T-helper 2 cell treated with Interferon-gamma antibody and Interleukin-4, amounts not matched to agents 100 ng/mL and 5 ng/mL, for 36 hours (primary cell): ENCODE data around the gene ME1. TPM values are rescaled to one million over a fixed set of nuclear protein-coding genes. Genes with fewer than 3 reads are reported as not detected.
"Not testable (repeated sequence)": the region's sequence is repeated elsewhere in the genome, so short reads cannot be mapped to it uniquely, and the experiment has no call there.

ENCODE experiments used
- intact Hi-C: fragments of 100-400 bp; cut with micrococcal nuclease; formaldehyde crosslinking; loops from one replicate; pipeline ENCODE4 v1.15.1; 2023
- total RNA-seq: library from RNA; stranded (reverse); gene quantifications from 2 replicates; pipeline ENCODE4 v1.2.3, GENCODE V29; 2022

The ME1 gene
- total RNA-seq, 1 donor from 2014 or later, result not detected

DNA sequence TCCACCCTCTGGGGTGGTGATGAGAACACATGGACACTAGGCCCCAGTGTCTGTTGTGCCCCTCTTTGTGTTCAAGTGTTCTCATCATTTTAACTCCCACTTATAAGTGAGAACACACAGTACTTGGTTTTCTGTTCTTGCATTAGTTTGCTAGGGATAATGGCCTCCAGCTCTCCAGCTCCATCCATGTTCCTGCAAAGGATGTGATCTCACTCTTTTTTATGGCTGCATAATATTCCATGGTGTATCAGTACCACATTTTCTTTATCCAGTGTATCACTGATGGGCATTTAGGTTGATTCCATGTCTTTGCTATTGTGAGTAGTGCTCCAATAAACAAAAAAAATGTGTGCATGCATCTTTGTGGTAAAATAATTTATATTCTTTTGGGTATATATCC is 170.3 kb downstream of the ME1 start:
- intact Hi-C loops, result no loop called here

DNA sequence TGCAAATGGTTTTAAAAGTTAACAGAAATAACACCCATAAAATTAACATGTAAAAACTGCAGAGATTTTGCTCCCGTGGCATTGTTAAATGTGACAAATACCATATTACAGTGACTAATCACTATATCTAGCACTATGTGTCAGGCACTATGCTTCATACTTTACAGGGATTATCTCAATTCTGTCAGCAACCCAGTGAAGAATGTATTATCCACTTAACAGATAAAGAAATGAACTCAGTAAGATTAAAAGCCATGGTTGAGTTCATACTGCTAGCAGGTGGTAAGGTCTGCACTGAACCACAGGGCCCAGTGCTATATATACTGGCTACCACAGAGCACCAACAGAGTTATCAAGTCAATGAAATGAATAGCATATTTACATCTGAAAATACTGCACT is 172.3 kb downstream of the ME1 start:
- intact Hi-C loops, result no loop called here

DNA sequence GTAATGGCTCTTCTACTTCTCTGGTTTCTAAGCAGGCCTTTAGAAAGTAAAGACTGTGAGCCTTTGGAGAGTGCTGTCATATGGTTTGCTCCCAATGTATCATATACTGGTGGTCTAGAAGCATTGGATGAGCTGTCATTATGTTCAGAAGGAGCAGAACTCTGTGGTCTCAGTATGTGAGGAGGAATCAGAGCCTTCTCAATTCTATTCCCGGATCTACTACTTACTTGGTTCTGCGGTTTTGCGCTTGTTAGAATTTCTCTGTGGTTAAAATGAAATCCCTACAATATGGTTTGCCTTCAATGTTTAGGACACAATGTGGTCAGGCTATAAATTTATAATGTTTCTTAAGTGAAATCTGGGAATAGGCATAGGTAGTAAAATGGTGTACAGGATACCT is 173.1 kb downstream of the ME1 start:
- intact Hi-C loops, result no loop called here

DNA sequence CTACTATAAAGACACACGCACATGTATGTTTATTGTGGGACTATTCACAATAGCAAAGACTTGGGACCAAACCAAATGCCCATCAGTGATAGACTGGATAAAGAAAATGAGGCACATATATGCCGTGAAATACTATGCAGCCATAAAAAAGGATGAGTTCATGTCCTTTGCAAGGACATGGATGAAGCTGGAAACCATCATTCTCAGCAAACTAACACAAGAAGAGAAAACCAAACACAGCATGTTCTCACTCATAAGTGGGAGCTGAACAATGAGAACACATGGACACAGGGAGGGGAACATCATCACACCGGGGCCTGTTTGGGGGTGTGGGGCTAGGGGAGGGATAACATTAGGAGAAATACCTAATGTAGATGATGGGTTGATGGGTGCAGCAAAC is 174.1 kb downstream of the ME1 start:
- intact Hi-C loops, result not testable (repeated sequence)

DNA sequence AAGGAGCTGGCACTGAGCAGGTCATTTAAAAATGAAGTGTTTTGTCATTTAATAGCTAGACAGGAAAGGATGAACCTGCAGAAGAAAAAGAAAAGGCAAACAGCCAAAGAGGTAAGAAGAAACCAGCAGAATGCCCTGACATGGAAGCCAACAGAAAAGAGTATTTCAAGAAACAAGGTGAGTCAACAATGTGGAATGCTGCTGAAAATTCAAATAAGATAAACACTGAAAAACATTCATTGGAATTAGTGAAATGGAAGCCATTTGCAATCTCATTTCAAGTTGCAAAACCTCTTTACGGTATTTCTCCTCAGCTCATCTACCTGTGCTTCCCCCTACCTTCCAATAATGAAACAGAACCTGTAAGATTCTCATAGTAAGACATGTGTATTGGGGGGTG is 178.1 kb downstream of the ME1 start:
- intact Hi-C loops, result no loop called here

DNA sequence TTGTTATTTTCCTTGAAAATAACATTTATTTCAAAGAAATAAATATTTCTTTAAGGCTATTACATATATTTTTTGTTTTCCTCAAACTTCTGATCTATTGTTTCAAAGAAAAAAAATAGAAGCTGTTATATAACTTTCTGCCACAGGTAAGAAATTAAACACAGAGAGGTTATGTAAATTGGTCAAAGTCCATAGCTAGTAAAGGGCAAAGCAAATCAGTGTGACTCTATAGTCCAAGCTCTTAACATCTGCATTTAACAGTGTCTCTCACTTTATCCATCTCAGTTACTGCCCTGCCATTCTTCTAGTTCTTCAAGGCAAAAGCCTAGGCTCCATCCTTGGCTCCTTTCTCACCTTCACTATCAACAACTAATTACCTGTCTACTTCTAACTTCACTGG is 180.6 kb downstream of the ME1 start:
- intact Hi-C loops, result no loop called here

DNA sequence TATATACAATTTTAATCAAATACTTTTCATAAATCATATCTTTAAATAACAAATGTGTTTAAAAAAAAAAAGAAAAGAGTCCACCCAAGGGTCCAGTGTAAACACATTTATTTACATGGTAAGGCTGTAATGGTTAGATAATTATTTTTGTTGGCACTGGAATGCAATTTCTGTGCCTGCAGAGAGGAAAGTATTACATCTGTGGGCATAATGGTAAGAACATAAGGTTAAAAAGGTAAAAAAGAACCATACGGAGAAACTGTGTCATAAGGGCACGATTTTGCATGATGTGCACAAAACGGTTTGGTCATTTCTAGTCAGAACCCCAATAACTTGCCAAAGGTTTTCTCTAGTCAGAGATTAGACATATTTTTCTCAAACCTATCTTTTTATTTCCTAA is 183.4 kb downstream of the ME1 start:
- intact Hi-C loops, result no loop called here

DNA sequence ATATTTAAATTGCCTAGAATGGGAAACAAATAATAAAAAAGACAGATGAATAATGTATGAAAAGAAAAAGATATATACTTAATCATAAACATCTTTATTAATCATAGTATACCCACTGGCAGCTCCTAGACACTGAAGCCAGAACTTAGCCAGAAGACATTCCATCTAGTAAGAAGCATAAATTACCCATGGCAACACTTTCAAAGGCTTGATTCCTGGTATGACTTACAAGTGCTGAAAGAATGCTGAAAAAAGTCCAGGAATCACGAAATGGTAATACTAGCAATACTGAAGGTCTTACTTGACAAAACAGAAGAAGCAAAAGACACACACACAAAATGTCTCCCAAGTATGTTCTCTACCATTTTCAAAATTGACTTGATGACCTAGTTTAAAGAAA is 199.7 kb downstream of the ME1 start:
- intact Hi-C loops, result no loop called here

DNA sequence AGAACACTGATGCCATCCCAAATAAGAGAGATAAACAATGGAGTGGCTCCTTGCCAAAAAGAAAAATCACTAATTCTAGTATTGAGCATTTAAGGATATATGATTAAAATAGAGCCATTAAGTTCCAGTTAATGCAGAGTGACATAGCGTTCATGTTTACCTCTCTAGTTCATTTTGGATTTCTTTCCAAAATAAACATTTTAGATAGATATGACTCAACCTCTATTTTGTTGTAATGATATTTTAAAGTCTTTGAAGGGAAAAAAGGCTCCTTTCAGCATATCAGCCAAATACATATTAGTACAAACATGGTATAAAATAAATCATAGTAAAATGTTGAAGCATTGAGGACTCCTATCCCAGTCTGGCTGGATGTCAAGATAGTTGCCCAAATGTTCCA is 204.3 kb downstream of the ME1 start:
- intact Hi-C loops, result no loop called here

DNA sequence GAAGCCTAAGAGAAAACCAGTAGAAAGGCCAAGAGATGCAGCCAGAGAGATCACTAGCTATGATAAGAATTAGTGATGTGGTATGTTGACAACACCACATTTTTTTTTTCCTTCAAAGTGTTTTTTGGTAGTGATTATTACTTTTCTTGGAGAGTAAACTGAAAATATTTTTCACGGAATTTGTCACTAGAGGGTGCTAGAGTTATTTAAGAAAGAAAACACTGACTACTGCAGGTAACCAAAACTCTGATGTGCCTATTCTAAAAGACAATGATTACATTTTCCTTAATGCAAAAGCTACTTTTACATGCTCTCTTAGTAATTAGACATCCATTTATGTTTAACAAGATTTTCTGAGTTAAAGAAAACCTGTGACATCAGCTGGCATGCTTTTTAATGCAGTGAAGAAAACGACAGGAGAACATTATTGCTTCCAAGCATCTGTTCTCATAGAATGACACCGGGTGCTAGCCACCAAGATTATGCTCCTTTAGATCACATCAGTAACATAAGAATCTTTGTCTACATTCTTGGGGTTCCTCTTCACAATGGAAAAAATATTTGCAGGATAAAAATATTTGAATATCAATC is 208.9 kb downstream of the ME1 start:
- intact Hi-C loops, result loop anchor here (1.0 kb wide), 2 partner anchors 293 to 314 kb away; no protein-coding TSS in a partner anchor

DNA sequence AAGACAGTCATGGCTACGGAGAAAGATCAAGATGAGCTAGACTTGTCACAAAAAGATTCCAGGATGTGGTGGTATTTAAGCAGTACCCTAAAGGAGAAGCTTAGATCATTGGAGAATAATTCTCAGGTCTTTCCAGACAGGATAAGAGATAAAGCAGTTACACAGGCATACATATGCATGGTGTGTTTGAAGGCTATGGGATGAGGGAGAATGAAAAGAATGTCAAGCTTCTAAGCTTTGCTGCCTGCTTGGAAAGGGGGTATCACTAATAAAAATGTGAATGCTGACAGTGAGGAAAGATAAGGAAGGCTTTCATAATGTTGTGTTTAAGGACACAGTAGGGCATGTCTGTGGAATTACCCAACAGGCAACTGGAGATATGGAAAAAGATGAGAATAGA is 209.6 kb downstream of the ME1 start:
- intact Hi-C loops, result no loop called here

DNA sequence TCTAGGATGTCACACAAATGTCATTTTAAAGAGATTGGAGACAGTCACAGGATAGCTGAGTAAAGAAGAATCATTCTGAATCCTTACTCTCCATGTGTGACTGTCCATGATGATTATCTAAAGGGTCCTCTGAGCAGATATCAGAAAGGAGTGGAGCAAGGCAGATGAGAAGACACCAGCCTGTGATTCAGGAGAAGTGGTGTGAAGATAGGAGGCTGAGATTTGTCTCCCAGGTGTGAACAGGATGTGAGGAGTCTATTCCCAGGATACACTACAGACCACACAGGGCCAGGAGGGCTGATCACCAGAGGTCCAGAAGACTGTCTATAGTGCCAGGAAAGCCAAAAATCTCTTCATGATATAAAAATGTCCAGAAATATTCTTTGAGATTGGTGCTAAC is 210.7 kb downstream of the ME1 start:
- intact Hi-C loops, result no loop called here

DNA sequence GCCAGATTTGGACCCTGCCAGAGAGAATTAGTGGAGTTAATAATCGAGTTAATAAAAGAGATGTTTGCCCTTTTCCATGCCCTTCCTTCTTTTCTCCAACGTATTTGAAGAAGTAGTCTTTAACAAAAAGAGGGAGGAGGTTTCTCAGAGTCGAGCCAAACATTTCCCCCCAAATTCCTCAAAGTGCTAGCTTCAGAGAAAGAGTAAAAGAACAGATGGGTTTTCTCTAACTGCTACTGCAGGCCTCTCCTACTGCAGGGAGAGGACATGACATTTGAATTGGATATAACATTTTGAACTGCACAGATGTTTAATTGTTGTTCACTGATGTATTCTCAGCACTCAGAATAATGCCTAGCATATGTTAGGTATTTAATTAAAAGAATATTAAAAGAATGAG is 212.2 kb downstream of the ME1 start:
- intact Hi-C loops, result loop anchor here (5.0 kb wide), 1 partner anchor 946 kb away; no protein-coding TSS in a partner anchor

DNA sequence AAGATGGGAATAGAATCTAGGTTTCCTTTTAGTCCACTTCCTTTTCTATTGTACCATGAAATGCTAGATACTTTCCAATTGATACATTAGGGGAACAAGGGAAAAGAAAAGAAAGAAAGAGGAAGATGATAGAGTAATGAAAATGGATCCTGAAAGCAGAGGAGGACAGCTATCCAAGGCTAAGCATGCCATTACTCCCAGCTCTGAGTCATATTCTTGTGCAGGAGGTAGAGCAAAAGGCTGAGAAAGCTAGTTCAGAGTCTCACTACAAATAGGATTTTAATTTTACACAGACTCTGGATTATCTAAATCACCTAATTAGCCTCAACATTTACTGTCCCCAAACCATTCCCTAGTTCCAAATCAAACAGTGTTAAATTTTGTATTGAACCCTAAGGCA is 214.0 kb downstream of the ME1 start:
- intact Hi-C loops, result loop anchor here (5.0 kb wide), 1 partner anchor 945 kb away; no protein-coding TSS in a partner anchor

DNA sequence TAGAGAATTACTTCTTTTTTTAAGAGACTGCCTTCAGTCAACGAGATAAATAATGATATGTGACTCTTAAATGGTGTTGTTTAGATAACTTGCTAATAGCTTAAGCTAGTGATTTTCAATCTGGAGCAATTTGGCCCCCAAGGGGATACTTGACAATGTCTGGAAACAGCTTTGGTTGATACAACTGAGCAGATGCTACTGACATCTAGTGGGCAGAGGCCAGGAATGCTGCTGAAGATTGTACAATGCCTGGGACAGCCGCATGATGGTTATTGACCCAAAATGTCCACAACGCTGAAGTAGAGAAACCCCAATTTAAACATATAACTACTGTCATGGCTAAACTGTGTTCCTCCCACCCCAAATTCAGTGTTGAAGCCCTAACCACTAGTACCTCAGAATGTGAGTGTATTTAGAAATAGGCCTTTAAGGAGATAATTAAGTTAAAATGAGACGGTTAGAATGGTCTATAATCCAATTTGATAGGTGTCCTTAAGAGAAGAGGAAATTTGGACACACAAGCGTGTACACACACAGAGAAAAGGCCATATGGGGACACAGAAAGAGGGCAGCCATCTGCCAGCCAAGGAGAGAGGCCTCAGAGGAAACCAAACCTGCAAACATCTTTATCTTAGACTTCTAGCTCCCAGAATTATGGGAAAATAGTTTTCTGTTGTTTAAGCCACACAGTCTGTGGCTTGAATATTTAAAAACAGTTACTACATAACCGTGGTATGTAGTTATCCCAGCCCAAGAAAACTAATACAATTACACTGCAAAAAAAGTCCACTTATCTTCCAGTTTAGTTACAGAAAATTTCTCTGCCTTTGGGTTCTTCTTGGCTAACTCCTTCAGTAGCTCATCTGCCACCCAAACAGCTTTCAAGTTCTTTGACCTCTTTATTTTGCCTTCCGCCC is 215.5 kb downstream of the ME1 start:
- intact Hi-C loops, result loop anchor here (1.0 to 5.0 kb wide), 3 partner anchors 22 to 943 kb away; partner anchors contain the start of genes DOP1A, PGM3 and RWDD2A

DNA sequence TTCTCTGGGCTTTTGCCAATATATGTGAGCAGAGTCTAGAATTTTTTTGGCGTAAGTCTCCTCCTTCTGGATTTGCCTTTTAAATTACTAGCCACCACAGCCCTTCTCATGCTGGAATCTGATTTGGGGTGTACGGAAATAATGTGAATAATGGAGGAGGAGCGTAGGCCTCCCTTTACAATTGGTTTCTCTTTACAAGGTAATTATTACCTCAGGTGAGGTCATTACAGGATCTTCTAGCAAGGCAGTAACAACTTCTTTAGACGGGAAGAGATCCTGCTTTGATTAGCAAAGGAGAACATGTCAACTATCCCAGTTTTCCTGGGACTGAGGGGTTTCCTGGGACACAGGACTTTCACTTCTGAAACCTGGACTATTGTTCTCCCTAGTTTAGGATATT is 228.8 kb downstream of the ME1 start:
- intact Hi-C loops, result no loop called here

DNA sequence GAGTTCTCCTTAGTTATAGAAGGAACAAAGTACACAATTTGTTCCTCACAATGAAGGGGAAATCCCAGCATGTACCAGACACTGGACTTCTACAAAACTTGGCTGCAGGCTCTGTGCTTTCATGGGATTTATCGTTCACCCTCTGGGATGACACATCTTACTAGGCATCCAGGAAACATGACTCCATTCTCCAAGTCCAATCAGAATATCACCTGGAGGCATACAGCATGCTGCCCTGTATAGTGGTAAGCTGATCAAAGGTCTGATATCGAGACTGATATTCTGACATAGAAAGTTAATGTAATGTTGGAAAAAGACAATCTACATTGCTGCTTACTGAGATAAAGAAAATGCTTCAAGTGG is 231.0 kb downstream of the ME1 start:
- intact Hi-C loops, result loop anchor here (10.0 kb wide), 1 partner anchor 655 kb away; the partner anchor contains the start of genes CYB5R4 and RIPPLY2

DNA sequence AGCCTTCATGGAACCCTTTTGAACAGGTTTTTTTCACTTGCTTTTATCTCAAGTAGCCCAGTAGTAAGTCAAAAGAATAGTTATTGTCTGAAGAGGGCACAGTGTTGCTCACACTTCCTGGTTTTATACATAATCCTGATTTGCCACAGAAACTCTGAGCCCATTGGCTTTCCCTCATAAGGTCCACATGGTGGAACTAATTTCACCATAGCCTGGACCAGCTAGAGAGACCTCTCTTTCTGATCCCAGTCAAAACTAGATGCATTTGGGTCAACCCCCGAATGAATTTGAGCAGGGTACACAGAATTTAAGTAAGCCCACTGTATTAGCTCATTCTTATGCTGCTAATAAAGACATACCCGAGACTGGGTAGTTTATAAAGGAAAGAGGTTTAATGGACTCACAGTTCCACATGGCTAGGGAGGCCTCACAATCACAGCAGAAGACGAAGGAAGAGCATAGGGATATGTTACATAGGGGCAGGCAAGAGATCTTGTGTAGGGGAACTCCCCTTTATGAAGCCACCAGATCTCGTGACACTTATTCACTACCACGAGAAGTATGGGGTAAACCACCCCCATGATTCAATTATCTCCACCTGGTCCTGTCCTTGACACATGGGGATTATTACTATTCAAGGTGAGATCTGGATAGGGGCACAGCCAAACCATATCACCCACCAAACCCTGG is 231.5 kb downstream of the ME1 start:
- intact Hi-C loops, result loop anchor here (10.0 kb wide), 1 partner anchor 655 kb away; the partner anchor contains the start of genes CYB5R4 and RIPPLY2

DNA sequence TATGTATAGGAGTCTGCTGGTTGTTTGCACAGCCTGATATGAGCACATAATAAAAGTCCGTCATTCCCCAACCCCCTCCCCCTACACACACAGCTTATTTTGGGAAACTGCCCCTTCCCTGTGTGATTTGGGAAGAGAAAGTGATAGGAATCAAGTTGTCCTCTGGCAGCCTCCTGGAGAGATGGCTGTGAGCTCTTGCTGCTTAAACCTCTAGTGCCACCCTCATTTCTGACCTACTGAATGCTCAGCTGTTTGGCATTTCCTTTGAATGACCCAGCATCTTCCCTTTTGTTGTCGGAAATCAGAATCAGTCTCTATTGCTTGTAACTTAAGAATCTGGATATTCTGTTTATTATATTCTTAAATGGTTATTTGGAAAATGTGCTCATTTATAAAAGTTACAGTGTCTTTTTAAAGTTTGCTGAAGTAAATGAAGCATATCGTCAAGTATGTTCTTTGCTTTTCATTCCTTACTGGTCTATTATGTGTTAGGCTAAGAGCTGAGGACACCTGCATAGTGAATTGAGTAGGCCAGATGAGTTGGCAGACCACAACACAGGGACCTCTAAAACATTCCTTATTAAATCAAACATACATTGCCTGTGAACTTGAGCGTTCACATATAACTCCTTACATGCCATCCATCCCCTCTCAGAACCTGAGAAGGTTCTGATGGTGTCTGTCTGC is 232.2 kb downstream of the ME1 start:
- intact Hi-C loops, result loop anchor here (10.0 kb wide), 1 partner anchor 656 kb away; the partner anchor contains the start of genes CYB5R4 and RIPPLY2

DNA sequence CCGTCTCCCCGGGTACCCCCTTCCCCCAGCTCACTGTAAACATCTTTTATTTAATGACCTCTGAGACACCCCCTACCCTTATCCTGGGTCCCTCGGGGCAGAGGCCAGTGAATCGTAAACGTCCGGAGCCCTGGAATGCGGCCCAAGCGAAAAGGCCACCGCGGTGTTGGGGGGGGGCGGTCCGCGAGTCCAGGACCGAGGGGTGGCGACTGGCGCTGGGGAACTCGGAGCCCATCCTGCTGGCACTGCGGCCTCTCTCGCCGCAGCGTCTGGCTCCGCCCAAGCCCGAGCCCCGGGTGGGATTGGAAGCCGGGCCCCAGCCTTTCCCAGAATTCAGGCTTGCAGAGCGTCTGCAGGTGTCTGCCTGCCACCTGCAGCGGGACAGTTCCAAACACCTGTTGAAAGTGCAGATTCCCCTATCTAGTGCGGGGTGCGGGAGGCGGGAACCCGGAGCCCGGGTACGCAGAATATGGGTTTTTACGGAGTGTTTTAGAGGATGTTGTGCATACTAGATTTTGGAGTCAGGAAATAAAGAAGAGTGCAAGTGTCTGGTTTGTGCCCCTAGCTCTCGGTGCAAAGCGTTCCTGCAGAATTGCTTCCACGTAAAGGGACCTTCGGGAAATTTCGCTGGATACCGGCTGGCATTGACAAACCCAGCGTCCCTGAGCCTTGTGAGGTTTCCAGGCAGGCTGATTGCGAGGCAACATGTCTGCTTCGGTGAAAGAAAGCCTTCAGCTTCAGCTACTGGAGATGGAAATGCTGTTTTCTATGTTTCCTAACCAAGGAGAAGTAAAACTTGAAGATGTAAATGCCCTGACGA is 236.9 kb downstream of the ME1 start:
- intact Hi-C loops, result loop anchor here (1.0 to 10.0 kb wide), 5 partner anchors 21 to 1441 kb away; partner anchors contain the start of genes CYB5R4, DOP1A, IBTK and RIPPLY2
